Gastroesophageal sphincter (tissue), 3 donors: ENCODE measurements around the gene S1PR4.

ENCODE experiments used
- CTCF ChIP-seq, 4 experiments: fragments of 200-600 bp in 2 of 4; fragments of 450-650 bp in 2 of 4; sonication (generic) in 1 of 4; IDR thresholded peaks; one replicate each; pipeline ENCODE4 v1.5.1; 2017 to 2019; ENCODE audit warnings: antibody characterized with exemption in 4 of 4, mild to moderate bottlenecking in 2 of 4, moderate library complexity in 2 of 4
- EP300 ChIP-seq: sonication (generic); formaldehyde crosslinking; IDR thresholded peaks from one replicate; pipeline ENCODE4 v1.6.1; 2017; ENCODE audit warnings: antibody characterized with exemption, mild to moderate bottlenecking

GRCh38 chr19:3222709-3223108, 44.1 kb downstream of the S1PR4 start:
- TF ChIP-seq CTCF (IDR thresholded peaks at IDR 0.05) (no peak), EP300 (no peak)
